ENCODE data around the gene MTA1.

The MTA1 gene

DNA sequence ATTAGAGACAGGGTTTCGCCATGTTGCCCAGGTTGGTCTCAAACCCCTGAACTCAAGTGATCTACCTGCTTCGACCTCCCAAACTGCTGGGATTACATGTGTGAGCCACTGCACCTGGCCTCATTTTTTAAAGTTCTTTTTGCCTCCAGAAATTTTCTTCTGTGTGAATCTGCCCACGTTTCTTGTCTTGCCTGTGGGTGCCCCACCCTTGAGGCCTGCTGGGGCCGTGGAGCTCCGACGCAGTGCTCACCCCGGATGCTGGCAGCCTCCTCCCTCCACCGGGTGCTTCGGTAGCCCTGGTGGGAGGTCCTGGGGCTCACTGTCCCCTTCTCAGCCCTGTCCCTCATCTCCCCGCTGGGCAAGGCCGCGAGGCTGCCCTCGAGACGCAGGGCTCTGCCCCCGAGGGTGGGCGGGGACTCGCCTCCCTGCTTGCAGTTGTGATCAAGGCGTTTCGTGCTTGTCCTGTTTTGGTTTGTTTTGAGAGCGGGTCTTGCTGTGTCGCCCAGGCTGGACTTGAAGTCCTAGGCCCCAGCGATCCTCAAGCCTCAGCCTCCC is 35.5 kb downstream of the MTA1 start:
- H3K4me3 ChIP-seq (ENCODE audit: control insufficient read depth, low read depth, low read length) = no peak overlapping the region
- TF ChIP-seq, protein P1, sequence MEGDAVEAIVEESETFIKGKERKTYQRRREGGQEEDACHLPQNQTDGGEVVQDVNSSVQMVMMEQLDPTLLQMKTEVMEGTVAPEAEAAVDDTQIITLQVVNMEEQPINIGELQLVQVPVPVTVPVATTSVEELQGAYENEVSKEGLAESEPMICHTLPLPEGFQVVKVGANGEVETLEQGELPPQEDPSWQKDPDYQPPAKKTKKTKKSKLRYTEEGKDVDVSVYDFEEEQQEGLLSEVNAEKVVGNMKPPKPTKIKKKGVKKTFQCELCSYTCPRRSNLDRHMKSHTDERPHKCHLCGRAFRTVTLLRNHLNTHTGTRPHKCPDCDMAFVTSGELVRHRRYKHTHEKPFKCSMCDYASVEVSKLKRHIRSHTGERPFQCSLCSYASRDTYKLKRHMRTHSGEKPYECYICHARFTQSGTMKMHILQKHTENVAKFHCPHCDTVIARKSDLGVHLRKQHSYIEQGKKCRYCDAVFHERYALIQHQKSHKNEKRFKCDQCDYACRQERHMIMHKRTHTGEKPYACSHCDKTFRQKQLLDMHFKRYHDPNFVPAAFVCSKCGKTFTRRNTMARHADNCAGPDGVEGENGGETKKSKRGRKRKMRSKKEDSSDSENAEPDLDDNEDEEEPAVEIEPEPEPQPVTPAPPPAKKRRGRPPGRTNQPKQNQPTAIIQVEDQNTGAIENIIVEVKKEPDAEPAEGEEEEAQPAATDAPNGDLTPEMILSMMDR (IDR thresholded peaks at IDR 0.05; ENCODE audit: control insufficient read depth, insufficient read depth, low read depth, low read length, missing control alignments) = no peak
- DNase-seq (ENCODE audit: low read depth) = no peak

DNA sequence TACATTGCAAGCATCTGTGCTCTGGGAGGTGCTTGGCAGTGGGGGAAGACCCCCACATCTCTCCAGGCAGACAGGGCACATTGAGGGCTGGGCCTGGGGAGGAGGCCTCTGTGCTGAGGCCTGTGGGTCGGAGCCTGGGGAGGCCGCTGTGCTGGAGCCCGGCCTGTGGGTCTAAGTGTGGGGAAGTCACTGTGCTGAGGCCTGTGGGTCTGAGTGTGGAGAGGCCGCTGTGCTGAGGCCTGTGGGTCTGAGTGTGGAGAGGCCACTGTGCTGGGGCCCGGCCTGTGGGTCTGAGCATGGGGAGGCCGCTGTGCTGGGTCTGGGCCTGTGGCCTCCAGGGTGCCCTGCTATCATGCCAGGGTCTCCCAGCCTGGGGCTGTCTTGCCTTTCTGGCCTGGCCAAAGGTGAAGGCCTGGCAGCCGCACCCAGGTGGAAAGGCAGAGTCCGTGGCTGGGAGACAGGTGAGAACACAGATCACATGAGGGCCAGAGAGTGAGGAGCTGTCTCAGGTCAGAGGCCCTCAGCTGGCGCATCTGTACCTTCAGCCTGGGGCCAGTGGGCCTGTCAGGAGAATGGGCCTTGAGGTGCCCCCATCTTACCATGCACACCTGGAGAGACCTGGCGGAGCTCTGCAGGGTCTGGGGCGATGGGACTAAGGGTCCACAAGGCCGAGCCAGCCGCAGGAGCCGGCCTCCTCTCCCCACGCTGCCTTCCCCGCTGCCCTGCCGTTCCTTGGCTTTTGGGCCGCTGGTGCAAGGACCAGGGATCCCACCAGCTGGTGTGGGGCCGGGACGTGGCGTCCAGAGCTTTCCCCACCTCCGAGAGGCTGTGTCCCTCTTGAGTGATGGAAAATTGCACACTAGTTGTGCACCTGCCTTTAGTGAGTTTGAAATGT is 36.4 kb downstream of the MTA1 start:
- TF ChIP-seq, protein P1 (IDR thresholded peaks at IDR 0.05; ENCODE audit: control insufficient read depth, insufficient read depth, low read depth, low read length, missing control alignments) = no peak

DNA sequence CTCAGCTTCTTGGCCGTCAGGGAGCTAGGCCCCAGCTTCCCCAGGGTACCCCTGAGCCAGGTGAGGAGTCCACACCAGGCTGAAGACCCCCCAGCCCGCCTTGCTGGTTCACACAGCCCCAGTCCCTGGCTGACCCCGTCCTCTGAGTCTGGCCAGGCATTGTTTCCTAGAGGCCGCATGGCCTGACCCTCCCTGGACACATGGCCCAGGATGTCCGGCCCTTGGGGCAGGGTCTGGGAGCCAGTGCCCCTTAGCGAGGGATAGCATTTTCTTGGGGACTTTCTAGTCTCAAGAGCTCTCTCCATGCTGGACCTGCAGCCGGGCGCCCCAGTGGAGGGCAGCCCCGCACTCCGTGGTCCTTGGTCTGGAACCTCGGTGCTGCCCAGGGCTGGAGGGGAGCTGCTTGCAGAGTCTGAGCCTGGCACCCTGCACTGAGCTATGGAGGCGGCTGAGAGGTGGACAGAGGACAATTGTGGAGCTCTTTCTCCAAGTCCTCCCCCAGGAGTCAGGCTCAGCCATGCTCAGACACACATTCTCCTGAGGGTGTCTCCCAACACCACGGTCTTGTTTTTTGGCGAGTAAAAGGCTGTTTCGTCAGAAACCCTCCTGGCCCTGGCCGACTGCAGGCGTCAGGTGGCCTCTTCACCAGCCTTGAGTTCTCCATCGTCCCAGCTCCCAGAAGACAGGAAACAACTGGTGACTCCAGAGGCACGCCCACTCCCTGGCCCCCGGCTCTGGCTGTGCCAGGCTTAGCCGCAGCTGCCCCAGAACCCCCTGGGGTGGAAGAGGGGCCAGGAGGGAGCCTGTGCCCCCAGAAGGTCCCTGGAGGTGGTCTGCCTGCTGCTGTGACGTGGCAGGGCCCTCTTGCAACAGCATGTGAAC is 37.4 kb downstream of the MTA1 start:
- H3K4me3 ChIP-seq (ENCODE audit: control insufficient read depth, low read depth, low read length) = no peak overlapping the region
- no peak for DNase-seq (ENCODE audit: low read depth)
- TF ChIP-seq, protein P1 (IDR thresholded peaks at IDR 0.05; ENCODE audit: control insufficient read depth, insufficient read depth, low read depth, low read length, missing control alignments) = no peak

More for the DNA sequence above, 36.4 kb downstream of the MTA1 start:
- no peak overlapping the region for H3K4me3 ChIP-seq (ENCODE audit: control insufficient read depth, low read depth, low read length)
- no peak for DNase-seq (ENCODE audit: low read depth)

DNA sequence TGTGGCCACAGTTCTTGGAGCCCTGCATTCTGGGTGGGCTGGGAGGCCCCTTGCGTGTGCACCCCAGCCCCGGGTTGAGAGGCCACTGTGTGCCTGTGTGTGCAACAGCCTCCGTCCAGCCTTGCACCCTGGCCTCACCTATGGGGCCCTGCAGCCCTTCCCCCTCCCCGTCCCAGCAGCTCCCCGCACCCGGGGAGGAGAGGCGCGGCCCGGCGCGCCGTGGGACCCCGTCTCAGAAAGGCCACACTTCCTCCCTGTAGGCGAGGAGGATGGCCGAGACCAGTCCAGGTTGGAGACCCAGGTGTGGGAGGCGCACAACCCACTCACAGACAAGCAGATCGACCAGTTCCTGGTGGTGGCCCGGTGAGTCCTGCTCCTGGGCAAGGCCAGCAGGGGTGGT is 38.4 kb downstream of the MTA1 start:
- TF ChIP-seq, protein P1 (IDR thresholded peaks at IDR 0.05; ENCODE audit: control insufficient read depth, insufficient read depth, low read depth, low read length, missing control alignments) = no peak
- no peak overlapping the region for H3K4me3 ChIP-seq (ENCODE audit: control insufficient read depth, low read depth, low read length)
- no peak for DNase-seq (ENCODE audit: low read depth)

DNA sequence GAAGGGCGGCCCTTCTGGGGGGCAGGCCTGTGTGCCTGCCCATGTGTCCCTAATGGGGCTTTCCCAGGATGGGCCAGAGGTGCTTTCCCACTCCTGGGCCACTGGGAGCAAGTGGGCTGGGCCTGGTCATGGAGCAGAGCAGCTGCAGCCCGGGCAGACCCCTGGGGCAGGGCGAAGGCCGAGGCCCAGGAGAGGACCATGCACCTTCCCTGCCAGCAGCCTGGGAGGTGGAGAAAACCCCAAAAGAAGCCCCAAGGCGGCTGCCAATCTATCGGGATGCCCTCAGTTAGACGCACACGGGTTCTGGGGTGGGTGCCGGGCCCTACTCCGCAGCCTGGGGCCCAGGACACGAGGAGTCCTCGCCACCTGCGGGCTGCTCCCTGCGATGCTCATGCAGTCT is 38.9 kb downstream of the MTA1 start:
- DNase-seq (ENCODE audit: low read depth) = no peak
- H3K4me3 ChIP-seq (ENCODE audit: control insufficient read depth, low read depth, low read length) = no peak overlapping the region
- TF ChIP-seq, protein P1 (IDR thresholded peaks at IDR 0.05; ENCODE audit: control insufficient read depth, insufficient read depth, low read depth, low read length, missing control alignments) = no peak

DNA sequence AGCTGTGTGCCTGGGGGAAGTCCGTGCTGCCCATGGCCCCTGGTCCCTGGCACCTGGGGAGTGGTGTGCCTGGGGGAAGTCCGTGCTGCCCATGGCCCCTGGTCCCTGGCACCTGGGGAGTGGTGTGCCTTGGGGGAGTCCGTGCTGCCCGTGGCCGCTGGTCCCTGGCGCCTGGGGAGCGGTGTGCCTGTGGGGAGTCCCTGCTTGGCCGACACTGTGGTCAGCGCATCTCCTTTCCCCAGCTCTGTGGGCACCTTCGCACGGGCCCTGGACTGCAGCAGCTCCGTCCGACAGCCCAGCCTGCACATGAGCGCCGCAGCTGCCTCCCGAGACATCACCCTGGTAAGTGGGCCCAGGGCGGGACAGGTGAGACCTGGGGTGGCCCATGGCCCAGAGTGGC is 40.5 kb downstream of the MTA1 start:
- TF ChIP-seq, protein P1 (IDR thresholded peaks at IDR 0.05; ENCODE audit: control insufficient read depth, insufficient read depth, low read depth, low read length, missing control alignments) = no peak
- H3K4me3 ChIP-seq (ENCODE audit: control insufficient read depth, low read depth, low read length) = no peak overlapping the region
- no peak for DNase-seq (ENCODE audit: low read depth)
